Thoracic aorta (tissue), 2 donors: ENCODE results near the gene CACNG4. TPM values are rescaled to one million over a fixed set of nuclear protein-coding genes. Genes with fewer than 3 reads are reported as not detected.

ENCODE experiments used
- ATAC-seq: fragments of 150-250 bp; one replicate; pipeline ENCODE4 v1.8.0; 2017; ENCODE audit warnings: low read depth; ENCODE audit not compliant: insufficient number of reproducible peaks, low FRiP score
- DNase-seq: peaks from one replicate; pipeline ENCODE4 v3.0.0-alpha.2; 2020; ENCODE audit warnings: low spot score
- H3K27ac ChIP-seq, 2 donors: fragments of 200-600 bp; sonication (generic); 1 replicate in 1 of 2; 2 replicates in 1 of 2; pipeline ENCODE4 v1.5.1; 2016; ENCODE audit warnings: mild to moderate bottlenecking in 2 of 2, moderate library complexity in 2 of 2
- H3K27me3 ChIP-seq: fragments of 200-600 bp; sonication (generic); replicated peaks from 2 replicates; pipeline ENCODE4 v1.6.0; 2016; ENCODE audit warnings: mild to moderate bottlenecking; ENCODE audit not compliant: insufficient read depth
- H3K36me3 ChIP-seq: fragments of 200-600 bp; sonication (generic); one replicate; pipeline ENCODE4 v1.5.1; 2016
- H3K4me1 ChIP-seq, 2 donors: fragments of 200-600 bp; sonication (generic); 1 replicate in 1 of 2; 2 replicates in 1 of 2; pipeline versions ENCODE4 v1.5.1 to v1.6.0; 2016; ENCODE audit warnings: low read depth in 2 of 2, mild to moderate bottlenecking in 1 of 2; ENCODE audit not compliant: control insufficient read depth in 1 of 2
- H3K4me3 ChIP-seq: fragments of 200-600 bp; sonication (generic); 2 replicates; pipeline ENCODE4 v1.5.1; 2016; ENCODE audit warnings: mild to moderate bottlenecking
- H3K9me3 ChIP-seq: fragments of 200-600 bp; sonication (generic); 2 replicates; pipeline ENCODE4 v1.5.1; 2016
- CTCF ChIP-seq: fragments of 200-600 bp; sonication (generic); IDR thresholded peaks from one replicate; pipeline ENCODE4 v1.5.1; 2019; ENCODE audit warnings: antibody characterized with exemption
- total RNA-seq, 2 donors: library from RNA; depleted of rRNA; stranded (reverse); fragments of >200 nt; gene quantifications; one replicate each; pipeline versions ENCODE4 v1.1.0 to v1.2.3, GENCODE V29; 2016

Gene CACNG4
- total RNA-seq, 2 donors from 2014 or later = not detected

- H3K4me3 ChIP-seq = no peak overlapping the region
- no peaks in the 10 kb centered on the region for H3K36me3 ChIP-seq
- ATAC-seq (no peak), DNase-seq (no peak)
- no peaks in the 10 kb centered on the region for H3K27me3 ChIP-seq
- no peaks in the 10 kb centered on the region for H3K4me1 ChIP-seq
- no peaks in the 10 kb centered on the region for H3K9me3 ChIP-seq
- no peak overlapping the region for H3K27ac ChIP-seq
- TF ChIP-seq CTCF = no peak
Observed at GRCh38 chr17:66989076-66989475, 24.6 kb downstream of the CACNG4 start.

GRCh38 chr17:66989579-66989978, 25.1 kb downstream of the CACNG4 start:
- no peak for DNase-seq
- H3K9me3 ChIP-seq = no peaks in the 10 kb centered on the region
- H3K27ac ChIP-seq = no peak overlapping the region
- H3K4me1 ChIP-seq = no peaks in the 10 kb centered on the region
- no peaks in the 10 kb centered on the region for H3K27me3 ChIP-seq
- no peak for TF ChIP-seq CTCF
- ATAC-seq = no peak
- H3K4me3 ChIP-seq = no peak overlapping the region
- H3K36me3 ChIP-seq = no peaks in the 10 kb centered on the region

- H3K4me1 ChIP-seq = no peaks in the 10 kb centered on the region
- H3K27me3 ChIP-seq = no peaks in the 10 kb centered on the region
- H3K9me3 ChIP-seq = no peaks in the 10 kb centered on the region
- no peak for TF ChIP-seq CTCF
- H3K4me3 ChIP-seq = no peak overlapping the region
- DNase-seq = no peak
- no peak overlapping the region for H3K27ac ChIP-seq
- no peaks in the 10 kb centered on the region for H3K36me3 ChIP-seq
- no peak for ATAC-seq
Observed at GRCh38 chr17:66990047-66990446, 25.5 kb downstream of the CACNG4 start.

- Histone ChIP-seq H3K27me3 (no peaks in the 10 kb centered on the region), H3K4me3 (no peak overlapping the region), H3K4me1 (no peaks in the 10 kb centered on the region), H3K36me3 (no peaks in the 10 kb centered on the region), H3K9me3 (no peaks in the 10 kb centered on the region), H3K27ac (no peak overlapping the region)
- no peak for DNase-seq
- no peak for TF ChIP-seq CTCF
- no peak for ATAC-seq
Observed at GRCh38 chr17:66992911-66993442, 28.5 kb downstream of the CACNG4 start.

- H3K4me3 ChIP-seq = no peak overlapping the region
- ATAC-seq (no peak), DNase-seq (no peak)
- H3K4me1 ChIP-seq = no peaks in the 10 kb centered on the region
- no peak overlapping the region for H3K27ac ChIP-seq
- no peaks in the 10 kb centered on the region for H3K9me3 ChIP-seq
- H3K36me3 ChIP-seq = no peaks in the 10 kb centered on the region
- TF ChIP-seq CTCF = no peak
- no peaks in the 10 kb centered on the region for H3K27me3 ChIP-seq
Observed at GRCh38 chr17:66994361-66994760, 29.9 kb downstream of the CACNG4 start.
